Measurements from ENCODE around the gene PCGF2.

Gene PCGF2

DNA sequence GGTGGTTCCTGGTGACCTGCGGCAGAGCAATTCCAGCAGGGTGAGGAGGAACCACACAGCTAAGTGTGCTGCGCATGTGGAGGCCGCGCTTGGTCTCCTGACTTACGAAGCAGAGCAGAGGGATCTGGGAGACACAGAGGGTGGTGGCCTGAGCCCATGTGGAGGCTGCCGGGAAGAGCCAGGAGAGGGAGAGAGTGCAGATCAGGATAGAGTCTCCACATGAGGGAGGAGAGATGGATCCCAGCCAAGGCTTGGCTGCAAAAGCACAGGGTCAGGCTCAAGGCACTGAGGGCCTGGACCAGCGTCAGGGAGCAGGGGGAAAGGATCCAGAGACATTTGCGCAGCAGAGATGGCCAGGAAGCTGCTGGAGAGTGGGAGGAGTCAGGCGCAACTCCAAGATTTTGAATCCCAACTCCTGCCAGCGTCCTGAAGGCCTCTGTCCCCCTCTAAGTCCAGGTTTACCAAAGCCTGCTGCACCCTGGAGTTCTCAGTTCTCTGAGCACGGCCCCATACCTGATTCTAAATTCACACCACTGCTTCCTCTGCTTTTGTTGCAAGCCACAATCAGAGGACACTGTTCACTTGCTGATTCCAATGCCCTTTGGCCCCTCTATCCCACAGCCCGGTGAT is 54.3 kb downstream of the PCGF2 start:
- Mint-ChIP-seq H3K27me3 (no peaks in the 10 kb centered on the region), H3K4me1 (ENCODE audit: low read depth) (peaks cover 21% of the 10 kb centered on the region), H3K27ac (peak overlapping the region; percentile 58)

DNA sequence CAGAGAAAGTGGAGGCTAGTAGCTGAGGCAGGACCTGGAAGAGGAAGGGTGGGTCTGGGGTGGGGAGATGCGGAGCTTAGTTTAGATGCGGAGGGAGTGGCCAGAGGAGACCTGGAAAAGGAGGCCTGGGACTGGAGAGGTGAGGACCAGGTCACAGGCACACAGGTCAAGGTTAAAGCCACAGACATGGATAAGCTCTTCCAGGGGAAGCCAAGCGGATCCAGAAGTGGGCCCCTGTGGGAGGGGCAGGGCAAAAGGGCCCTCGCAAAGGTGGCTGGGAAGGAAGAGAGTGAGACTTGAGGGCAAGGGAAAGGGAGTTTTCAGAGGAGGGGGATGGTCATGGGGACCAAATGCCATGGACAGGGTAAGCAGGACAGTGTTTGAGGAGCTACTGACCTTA is 57.0 kb downstream of the PCGF2 start:
- no peak overlapping the region for H3K27ac Mint-ChIP-seq
- H3K9me3 Mint-ChIP-seq (ENCODE audit: low read depth): no peaks in the 10 kb centered on the region
- H3K36me3 Mint-ChIP-seq: no peaks in the 10 kb centered on the region
- H3K4me1 Mint-ChIP-seq (ENCODE audit: low read depth): peaks cover 4% of the 10 kb centered on the region
- H3K4me3 Mint-ChIP-seq: no peak overlapping the region
- no peaks in the 10 kb centered on the region for H3K27me3 Mint-ChIP-seq

More for the DNA sequence above, 54.3 kb downstream of the PCGF2 start:
- Mint-ChIP-seq H3K4me3 (no peak overlapping the region), H3K9me3 (ENCODE audit: low read depth) (no peaks in the 10 kb centered on the region), H3K36me3 (no peaks in the 10 kb centered on the region)

DNA sequence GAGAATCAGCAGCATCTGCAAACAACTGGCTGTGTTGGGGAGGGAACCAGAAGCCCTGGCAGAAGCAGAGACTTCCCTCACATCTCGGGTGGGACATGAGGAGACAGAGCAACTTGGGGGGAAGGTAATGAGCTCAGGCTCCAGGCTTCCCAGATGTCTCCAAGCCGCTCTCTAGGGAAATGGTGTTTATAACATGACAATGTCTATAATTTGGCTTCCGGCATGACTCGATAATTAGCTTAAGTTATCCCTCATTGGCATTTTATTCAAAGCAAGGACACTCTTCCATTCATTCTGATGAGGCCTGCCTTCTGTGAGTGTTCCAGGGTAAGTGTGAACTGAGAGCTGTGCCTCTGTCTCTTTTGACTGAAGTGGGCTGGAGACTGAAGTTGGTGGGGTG is 57.8 kb downstream of the PCGF2 start:
- Mint-ChIP-seq H3K4me1 (ENCODE audit: low read depth) (peaks cover 2% of the 10 kb centered on the region), H3K9me3 (ENCODE audit: low read depth) (no peaks in the 10 kb centered on the region), H3K36me3 (no peaks in the 10 kb centered on the region), H3K27me3 (no peaks in the 10 kb centered on the region), H3K27ac (no peak overlapping the region), H3K4me3 (no peak overlapping the region)

DNA sequence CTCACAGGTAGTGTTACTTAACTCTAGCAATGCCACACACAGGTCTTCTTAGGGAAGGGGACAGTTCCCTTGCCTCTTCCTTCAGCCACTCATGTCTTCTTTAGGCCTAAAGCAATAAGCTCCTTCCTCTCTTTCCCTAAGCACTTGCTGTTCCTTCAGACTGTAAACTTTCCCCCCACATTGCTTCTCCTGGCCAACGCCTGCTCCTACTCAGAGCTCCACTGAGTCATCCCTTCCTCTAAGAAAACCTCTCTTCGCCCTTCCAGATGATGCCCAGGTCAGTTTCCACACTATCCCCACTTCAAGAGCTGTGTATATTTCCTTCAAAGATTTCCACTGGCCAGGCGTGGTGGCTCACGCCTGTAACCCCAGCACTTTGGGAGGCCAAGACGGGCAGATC is 60.9 kb downstream of the PCGF2 start:
- no peak overlapping the region for H3K27ac Mint-ChIP-seq

DNA sequence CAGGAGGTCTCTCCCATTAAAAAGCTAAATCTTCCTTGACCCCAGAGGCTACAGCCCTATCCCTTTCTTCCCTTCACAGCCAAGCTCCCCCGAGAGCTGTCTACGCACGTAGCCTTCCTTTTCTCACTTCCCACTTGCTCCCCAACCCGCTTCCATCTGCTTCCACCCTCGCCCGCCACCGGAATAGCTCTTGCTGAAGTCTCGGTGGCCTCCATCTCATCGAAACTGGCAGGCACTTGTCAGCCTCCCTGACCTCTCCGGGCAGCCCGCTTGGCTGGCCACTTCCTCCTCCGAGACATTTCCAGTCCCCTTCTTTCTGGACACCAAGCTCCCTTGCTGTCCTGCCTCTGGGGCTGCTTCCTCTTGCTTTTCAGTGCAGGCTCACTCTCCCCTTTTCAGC is 62.6 kb downstream of the PCGF2 start:
- Mint-ChIP-seq H3K9me3 (ENCODE audit: low read depth) (no peaks in the 10 kb centered on the region), H3K4me1 (ENCODE audit: low read depth) (peaks cover 2% of the 10 kb centered on the region), H3K27ac (peak overlapping the region; percentile 6), H3K36me3 (no peaks in the 10 kb centered on the region), H3K4me3 (no peak overlapping the region), H3K27me3 (no peaks in the 10 kb centered on the region)

More for the DNA sequence above, 60.9 kb downstream of the PCGF2 start:
- Mint-ChIP-seq H3K27me3 (no peaks in the 10 kb centered on the region), H3K9me3 (ENCODE audit: low read depth) (no peaks in the 10 kb centered on the region), H3K4me3 (no peak overlapping the region), H3K36me3 (no peaks in the 10 kb centered on the region), H3K4me1 (ENCODE audit: low read depth) (peaks cover 2% of the 10 kb centered on the region)

Measured in activated naive CD8-positive, alpha-beta T cell (primary cell).